Renal cortex interstitium (tissue), 11 donors: ENCODE measurements around the gene CPNE1. TPM values are rescaled to one million over a fixed set of nuclear protein-coding genes. Genes with fewer than 3 reads are reported as not detected.
A peak's percentile ranks its signal among the peaks of the same experiment; 100 is the strongest.

ENCODE experiments used
- DNase-seq, 11 donors: peaks; one replicate each; pipeline ENCODE4 v3.0.0-alpha.2; 2013; ENCODE audit warnings: low read depth in 9 of 11, low spot score in 4 of 11; ENCODE audit errors: extremely low read depth in 1 of 11
- polyA plus RNA-seq, 3 donors: library from polyadenylated mRNA; unstranded; fragments of 120-200 nt; gene quantifications; one replicate each; pipeline ENCODE4 v1.2.1, GENCODE V29; 2013; ENCODE audit not compliant: insufficient read length in 3 of 3

CPNE1 gene
- polyA plus RNA-seq, 3 donors, result 159 to 217 (median 165) TPM

DNA sequence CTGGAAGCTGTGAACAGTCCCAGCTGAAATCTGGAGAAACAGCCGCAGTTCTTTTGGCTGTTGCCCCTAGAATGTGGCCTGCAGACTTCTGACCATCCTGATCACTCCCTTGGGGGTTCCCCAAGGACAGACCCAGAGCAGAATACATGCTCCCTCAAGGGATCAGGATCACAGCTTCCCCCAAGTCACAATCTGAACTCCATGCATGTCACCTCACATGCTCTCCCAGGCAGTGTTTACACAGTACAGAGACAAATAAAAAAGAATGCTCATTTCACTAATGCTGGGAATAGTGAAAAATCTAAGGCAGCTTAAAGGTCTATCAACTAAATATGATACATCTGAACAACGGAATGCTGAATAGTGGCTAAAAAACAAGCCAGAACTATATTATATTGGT, 28.6 kb downstream of the CPNE1 start:
- no peak for DNase-seq

DNA sequence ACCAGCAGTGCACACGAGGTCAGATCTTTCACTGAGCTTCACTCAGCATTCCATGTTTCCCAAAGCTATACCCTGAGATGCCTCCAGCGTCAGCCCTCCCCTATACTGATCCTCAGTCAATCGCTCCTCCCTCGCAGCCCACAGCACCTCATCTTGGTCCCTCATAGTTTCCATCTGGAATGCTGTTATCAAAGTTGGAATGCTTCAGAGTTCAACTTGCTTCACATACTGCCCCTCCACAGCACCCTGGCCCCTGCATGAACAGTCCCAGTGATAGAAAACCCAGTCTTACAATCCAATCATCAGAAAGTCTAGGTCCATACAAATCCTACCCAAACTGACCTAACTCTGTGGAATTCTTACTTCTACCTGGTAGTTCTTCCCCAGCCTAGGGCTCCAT, 29.0 kb downstream of the CPNE1 start:
- no peak for DNase-seq

DNA sequence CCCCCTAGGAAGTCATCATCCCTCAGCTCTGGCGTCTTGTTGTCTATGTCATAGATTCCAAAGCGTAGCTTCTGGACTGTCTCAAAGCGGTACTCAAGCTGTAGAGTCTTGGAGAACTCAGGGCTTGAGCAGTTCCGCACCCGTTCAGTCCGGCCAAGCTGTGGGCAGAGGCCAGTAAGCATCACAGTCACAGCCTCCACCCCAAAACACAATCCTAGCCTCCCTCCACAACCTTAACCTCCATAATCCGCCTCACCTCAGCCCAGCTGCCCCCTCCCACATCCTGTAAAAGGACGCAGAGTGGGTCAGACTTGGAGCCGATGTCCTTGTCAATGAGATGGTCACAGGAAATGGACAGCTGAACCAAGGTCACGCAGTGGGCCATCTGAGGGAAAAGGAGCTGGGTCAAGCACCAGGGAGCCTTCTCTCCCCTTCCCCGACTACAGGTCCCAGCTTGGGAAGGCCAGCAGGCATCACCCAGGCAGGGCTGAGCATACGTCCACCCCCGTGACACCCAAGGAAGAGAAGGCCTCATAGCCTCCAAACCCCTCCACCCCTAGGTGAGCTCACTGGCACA, 32.1 kb downstream of the CPNE1 start:
- no peak for DNase-seq

DNA sequence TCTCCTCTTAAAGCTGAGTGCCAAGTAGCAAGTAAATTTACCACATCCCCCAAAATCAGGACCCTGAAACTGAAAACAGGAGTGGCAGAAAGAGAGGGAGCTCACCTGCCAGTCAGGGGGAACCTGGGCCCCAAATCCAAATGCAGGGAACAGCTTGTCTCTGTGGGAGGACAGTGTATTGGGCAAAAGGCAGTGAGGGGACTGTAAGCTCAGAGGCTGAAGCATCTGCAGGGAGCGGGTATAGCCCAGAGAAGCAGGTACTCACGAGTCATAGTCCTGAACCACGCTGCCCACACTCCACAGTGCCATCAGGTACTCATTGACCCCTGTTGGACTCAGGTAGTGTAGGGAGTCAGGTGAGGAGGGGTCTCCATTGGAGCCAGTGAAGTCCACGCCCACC, 34.1 kb downstream of the CPNE1 start:
- no peak for DNase-seq

DNA sequence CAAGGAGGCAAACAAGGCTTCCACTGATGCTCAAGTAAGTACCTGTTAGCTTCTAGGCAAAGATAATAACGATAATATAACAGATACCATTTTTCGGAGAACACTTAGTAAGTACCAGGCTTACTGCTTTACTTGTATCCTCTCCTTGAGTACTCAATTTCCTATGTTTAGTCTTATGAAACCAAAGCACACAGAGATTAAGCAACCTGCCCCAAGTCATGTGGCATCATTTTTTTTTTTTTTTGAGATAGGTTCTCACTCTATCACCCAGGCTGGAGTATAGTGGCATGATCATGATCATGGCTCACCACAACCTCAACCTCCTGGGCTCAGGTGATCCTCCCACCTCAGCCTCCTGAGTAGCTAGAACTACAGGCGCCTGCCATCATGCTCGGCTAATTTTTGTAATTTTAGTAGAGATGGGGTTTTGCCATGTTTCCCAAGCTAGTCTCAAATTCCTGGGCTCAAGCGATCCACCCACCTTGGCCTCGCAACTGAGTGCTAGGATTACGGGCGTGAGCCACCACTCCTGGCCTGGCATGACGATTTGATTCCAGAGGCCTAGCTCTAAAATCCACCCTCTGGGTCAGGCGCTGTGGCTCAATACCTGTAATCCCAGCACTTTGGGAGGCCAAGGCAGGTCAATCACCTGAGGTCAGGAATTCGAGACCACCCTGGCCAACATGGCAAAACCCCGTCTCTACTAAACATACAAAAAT, 35.1 kb downstream of the CPNE1 start:
- DNase-seq, result no peak

DNA sequence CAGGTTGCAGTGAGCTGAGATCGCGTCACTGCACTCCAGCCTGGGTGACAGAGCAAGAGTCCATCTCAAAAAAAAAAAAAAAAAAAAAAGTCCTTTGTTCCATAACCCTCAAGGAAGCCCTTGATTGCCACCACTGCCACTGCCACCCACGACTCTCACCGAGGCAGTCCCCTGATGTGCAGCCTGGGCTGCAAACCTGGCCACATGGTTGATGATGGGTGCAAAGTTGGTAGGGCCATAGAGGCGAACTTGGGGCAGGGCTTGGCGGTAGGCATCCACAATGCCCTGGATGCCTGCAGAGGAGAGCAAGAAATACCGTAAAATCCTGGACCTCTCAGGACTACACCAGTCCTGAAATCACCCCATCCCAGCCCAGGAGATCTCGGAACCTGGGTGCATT, 37.6 kb downstream of the CPNE1 start:
- no peak for DNase-seq

DNA sequence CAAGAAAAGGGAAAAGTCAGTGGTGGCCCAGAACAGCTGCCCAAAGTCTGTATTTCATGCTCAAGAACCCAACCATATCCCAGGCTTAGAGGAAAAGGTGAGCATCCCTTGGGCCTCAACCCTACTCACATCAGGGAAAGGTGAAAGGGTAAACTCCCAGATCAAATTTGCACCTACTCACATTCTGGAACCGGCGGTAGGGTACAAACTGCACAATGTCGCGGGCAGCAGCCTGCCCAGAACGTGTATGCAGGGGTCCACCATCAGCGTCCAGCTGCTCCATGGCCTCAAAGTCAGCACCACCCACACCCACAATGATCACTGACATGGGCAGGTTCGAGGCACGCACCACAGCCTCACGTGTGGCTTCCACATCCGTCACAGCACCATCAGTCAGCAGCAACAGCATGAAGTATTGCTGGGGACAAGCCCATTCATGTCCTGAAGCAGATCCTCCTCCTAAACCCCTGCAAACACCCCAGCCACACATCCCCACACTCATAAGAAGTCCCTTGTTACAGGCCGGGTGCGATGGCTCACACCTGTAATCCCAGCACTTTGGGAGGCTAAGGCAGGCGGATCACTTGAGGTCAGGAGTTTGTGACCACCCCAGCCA, 38.2 kb downstream of the CPNE1 start:
- DNase-seq, result no peak

DNA sequence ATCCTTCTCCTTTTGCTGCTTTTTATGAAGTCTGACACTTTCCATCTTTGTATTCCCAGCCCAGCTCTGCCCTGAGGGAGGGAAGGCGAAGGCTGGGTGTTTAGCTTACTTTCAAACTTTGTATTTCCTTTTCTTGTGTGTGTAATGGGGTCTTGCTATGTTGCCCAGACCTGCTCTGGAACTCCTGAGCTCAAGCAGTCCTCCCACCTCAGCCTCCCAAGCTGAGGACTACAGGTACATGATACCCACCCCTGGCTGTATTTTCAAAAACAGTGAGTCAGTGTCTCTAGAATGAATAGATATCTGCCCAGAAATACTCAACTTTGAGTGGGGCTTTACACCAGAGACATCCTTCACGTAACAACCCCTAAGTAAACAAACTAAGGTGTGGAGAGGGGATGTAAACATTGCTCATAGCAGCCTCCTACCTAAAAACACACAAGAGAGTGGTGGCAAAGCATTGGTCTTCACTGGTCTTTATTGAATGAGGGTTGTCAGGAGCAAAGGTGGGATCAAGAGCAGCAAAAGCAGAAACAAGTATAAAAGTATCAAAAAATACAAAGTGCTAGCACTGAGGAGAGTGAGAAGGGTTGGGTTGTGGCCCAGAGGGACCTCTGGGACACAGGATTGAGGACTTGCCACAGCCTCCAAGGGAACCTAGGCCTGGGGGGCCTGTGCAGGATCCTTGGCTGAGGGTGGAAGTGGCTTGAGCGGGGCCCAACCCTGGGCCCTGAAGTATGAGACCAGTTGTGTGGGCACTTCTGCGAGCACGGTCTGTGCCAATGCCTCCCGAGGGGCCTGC, 38.9 kb downstream of the CPNE1 start:
- DNase-seq, result no peak

DNA sequence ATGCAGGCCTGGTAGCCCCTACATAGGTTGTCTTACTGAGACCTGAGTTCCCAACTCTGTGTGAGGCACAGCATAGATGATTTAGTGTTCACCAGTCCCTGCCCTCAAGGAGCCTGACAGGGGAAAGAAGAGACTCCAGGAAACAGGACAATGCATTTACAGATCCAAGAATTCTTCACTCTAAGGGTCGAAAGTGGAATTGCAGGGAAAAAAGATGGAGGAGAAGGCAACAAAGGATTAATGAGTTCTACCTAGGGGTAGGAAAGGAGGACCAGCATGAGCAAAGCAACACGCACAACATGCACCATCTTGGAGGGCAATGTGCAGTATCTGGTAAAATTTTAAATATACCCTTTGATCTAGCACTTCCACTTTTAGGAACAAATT, 43.1 kb downstream of the CPNE1 start:
- DNase-seq, result no peak

DNA sequence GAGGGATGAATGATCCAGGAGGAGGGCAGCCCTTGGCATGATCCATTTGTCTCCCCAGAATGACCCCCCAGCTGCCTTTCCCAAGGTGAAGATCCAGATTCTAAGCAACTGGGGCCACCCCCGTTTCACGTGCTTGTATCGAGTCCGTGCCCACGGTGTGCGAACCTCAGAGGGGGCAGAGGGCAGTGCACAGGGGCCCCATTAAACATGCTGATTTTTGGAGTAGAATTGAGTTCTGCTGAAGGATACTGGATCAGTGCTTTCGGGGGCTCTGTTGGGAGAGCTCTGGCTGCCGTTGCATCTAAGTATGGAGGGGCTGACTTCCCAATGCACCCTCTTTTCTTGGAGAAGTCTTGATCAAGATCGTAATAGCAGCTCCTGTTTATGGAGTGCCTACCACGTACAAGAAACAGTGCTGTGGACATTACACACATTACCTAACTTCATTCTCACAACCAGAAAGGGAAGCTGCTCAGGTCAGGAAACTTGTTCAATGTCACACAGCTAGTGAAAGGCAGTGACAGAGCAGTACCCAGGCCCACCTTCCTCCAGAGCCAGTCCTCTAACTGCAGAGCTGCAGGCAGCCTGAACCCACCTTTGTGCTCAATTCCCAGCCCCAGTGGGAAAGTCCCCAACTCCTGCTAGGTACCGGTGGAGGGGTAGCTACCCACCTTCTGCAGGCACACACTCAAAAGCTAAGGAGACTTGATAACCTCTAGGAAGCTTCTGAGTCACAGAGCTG, 43.7 kb downstream of the CPNE1 start:
- no peak for DNase-seq

DNA sequence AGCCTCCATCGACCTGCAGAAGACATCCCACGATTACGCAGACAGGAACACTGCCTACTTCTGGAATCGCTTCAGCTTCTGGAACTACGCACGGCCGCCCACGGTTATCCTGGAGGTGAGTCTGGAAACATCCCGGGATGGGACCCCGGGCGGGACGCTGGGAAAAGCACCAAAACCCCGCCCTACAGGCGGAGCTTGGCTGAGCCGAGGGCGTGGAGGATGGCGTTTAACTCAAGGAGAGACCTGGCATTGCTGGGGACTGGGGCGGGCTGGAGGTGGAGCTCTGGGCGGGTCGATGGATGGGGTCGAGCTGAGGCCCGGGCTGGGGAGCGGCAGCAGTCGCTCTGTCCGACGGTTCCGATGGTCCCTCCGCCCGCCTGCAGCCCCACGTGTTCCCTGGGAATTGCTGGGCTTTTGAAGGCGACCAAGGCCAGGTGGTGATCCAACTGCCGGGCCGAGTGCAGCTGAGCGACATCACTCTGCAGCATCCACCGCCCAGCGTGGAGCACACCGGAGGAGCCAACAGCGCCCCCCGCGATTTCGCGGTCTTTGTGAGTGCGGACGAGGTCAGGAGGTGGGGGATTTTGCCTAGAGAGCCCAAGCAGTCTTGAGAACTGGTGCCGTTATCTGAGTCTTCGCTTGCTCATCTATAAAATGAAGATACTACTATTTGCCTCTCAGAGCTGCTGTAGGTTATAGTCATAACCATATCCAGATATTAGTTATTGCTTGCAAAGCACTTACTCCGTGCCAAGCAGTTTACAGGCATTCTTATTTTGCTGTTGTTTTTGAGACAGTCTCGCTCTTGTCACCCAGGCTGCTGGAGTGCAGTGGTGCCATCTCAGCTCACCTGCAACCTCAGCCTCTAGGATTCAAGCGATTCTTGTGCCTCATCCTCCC, 45.3 kb downstream of the CPNE1 start:
- DNase-seq, result peak in 7 of 11 donors; percentile 49 to 75 (median 69)

DNA sequence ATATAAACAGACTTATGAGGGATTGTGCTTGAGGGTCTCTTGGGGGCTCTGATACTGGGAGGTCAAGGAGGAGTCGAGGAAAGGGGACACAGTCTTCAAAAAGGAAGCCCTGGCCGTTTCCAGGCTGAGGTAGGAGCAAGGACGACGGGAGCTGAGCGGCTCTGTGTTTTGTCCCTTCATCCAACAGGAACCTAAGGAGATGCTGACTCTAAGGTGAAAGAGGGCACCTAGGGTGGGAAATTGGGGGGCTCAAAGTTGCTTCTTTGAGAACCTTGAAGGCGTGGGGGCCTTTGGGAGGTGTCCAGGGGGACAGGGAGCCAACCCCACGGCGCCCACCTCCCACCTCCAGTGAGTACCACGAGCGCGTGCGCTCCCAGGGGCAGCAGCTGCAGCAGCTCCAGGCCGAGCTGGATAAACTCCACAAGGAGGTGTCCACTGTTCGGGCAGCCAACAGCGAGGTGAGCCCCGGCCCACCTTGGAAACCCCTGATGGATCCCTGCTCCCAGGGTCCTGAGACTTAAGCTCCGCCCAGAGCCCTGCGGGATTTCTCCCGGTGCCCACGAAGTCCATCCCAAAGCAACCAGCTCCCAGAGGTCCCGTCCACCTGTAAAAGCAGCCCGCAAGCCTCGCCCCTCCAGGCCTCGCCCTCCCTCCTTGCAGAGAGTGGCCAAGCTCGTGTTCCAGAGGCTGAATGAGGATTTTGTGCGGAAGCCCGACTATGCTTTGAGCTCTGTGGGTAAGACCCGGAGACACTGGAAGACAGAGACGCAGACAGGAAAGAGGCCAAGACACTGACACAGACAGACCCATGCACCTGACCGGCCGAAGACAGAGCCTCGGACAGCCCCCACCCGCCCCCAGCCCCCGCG, 46.2 kb downstream of the CPNE1 start:
- DNase-seq, result no peak

DNA sequence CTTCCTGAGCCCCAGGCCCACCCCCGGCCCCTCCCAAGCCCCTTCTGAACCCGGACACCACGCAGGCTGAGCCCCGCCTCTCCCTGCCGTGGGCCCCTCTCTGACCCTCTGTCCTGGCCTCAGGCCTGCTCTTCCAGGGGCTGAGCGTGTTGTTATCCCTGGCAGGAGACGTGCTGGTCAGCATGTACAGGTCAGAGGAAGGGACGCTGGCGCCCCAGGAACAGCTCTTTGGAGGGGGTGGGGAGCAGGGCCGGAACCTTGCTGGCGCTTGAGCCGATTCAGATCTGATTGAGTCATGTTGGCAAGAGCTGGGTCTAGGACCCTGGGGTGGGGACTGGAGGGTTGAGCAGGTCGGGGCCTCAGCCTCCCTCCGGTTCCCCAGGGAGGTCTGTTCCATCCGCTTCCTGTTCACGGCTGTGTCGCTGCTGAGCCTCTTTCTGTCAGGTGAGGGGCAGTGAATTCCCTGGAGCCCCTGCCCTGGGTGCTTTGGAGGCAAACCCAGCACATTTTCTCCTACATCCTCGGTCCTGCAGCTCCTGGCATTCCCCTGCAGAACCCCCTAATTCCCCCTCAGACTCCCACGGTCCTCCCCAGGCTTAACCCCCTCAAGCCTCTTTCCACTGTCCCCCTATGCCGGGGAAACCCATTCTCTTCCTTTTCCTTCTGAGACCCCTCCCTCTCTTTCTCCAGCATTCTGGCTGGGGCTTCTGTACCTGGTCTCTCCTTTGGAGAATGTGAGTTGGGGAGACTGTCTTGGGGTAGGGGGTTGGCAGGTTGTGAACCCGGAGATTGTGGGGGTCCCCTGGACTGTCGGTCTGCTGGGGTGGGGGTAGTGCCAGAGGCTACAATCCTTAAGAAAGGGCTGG, 47.1 kb downstream of the CPNE1 start:
- DNase-seq, result peak in 4 of 11 donors; percentile 25 to 39 (median 33)

DNA sequence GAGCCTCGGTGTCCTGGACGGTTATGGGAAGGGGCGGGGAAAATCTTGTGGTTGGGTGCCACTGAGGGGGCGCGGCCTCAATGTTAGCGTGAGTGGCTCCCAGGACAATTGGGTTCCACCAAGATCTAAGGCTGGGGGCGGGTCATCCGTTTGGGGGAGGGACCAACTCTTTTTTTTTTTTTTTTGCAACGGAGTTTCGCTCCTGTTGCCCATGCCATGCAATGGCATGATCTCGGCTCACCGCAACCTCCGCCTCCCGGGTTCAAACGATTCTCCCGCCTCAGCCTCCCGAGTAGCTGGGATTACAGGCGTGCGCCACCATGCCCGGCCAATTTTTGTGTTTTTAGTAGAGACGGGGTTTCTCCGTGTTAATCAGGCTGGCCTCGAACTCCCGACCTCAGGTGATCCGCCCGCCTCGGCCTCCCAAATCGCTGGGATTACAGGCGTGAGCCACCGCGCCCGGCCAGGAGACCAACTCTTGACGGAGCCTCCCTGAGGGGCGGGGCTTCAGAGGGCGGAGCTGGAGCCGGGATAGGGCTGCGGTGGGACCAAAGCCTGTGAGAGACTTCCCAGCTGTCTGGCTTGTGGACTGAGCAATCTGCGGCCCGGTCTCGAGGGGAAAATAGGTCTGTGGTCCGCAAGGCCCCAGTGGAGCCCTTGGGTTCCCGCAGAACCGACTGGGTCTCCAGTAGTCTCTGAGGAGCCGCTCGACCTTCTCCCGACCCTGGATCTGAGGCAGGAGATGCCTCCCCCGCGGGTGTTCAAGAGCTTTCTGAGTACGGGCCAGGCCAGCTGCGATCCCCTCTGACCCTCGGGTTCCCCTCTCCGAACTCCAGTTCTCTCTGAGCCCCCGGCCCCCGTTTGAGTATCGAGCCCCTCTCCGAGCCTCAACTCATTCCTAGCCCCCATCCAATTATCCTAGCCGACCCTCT, 48.0 kb downstream of the CPNE1 start:
- DNase-seq, result peak in 6 of 11 donors; percentile 53 to 98 (median 82)
